ENCODE results near the gene MYO16.

DNA sequence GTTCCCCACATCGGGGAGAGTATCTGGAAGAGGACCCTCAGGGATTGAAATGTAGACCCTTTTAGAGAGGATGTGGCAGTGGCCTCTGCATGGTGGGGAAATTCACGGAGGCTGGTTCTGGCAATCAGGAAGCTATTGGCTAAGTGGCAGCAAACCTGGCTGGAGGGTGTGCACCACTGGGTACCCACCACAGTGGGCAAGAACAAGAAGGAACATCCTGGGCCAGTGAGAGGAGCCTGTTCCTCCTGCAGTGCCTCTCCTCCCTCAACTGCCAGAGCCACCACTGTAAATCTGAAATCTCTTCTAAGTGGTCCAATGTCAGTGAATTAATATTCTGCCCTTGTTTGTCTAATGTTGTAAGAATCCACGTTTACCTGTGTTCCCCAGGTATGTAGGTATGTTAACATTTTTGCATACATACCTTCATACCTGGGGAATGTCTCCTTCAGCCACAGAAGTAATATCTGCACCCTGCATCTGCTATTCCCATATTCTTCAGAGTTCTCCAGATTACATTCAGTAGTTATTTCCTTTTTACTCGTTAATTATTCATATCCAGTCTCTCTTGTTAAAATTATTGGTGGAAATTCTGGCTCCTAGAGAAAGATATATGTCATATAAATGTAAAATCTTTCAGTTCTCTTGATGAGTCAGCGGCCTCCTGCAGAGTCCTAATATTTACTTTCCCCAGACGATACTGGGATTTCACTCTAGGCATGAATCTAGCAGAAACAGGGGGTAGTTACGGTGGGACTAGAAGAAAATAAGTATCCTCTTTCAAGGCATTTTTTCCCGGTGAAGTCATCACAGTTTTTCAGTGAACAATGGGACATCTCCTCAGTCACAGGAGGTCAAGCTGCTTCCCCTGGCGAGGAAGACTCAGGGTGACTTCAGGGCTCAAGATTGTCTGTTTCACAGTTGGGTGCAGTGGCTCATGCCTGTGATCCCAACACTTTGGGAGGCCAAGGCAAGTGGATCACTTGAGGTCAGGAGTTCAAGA, 148.3 kb downstream of the MYO16 start:
- TF ChIP-seq POLR2A (IDR thresholded peaks at IDR 0.05) = no peak
- TF ChIP-seq, protein P1, sequence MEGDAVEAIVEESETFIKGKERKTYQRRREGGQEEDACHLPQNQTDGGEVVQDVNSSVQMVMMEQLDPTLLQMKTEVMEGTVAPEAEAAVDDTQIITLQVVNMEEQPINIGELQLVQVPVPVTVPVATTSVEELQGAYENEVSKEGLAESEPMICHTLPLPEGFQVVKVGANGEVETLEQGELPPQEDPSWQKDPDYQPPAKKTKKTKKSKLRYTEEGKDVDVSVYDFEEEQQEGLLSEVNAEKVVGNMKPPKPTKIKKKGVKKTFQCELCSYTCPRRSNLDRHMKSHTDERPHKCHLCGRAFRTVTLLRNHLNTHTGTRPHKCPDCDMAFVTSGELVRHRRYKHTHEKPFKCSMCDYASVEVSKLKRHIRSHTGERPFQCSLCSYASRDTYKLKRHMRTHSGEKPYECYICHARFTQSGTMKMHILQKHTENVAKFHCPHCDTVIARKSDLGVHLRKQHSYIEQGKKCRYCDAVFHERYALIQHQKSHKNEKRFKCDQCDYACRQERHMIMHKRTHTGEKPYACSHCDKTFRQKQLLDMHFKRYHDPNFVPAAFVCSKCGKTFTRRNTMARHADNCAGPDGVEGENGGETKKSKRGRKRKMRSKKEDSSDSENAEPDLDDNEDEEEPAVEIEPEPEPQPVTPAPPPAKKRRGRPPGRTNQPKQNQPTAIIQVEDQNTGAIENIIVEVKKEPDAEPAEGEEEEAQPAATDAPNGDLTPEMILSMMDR (IDR thresholded peaks at IDR 0.05) = no peak

All from breast epithelium (tissue), 3 donors.